Hair follicular keratinocyte (primary cell): ENCODE results near the gene TESMIN. TPM values are rescaled to one million over a fixed set of nuclear protein-coding genes. Genes with fewer than 3 reads are reported as not detected.

Experiments
- total RNA-seq: library from RNA; depleted of rRNA; stranded (reverse); fragments of >200 nt; gene quantifications from 2 replicates; pipeline ENCODE4 v1.2.3, GENCODE V29; 2015

TESMIN gene
- total RNA-seq = 6.6 and 9.8 TPM in 2 replicates

GRCh38 chr11:68751331-68751856 is at the start of gene TESMIN:
Gene TESMIN (minus strand): TSS chr11:68751520. CDS start chr11:68750660, 860 bp downstream.

GRCh38 chr11:68684385-68685356 is 66.6 kb downstream of the TESMIN start, which contains the start of gene GAL:
Gene GAL (plus strand): TSS chr11:68684544. CDS start chr11:68684924, 380 bp downstream.

Other genes with a start within 250 kb of the TESMIN start
- 5.4 and 6.1 TPM in 2 replicates for gene GAL, start 67.0 kb downstream of the TESMIN start, total RNA-seq
- 9.9 and 16.4 TPM in 2 replicates for gene CPT1A, start 90.4 kb upstream of the TESMIN start, total RNA-seq
- 53.5 and 100 TPM in 2 replicates for gene MRPL21, start 152.3 kb upstream of the TESMIN start, total RNA-seq
- gene IGHMBP2, start 152.4 kb upstream of the TESMIN start, total RNA-seq = 6.8 and 8.5 TPM in 2 replicates
- gene MRGPRD, start 229.5 kb upstream of the TESMIN start, total RNA-seq = not detected in 2 replicates